AG04449 (cell line): ENCODE data around the gene SEC31A.
A peak's percentile ranks its signal among the peaks of the same experiment; 100 is the strongest.

Experiments
- CTCF ChIA-PET: fragments of 350-600 bp; formaldehyde crosslinking; extraction: SDS; loops from one replicate; lab custom pipeline; 2021; ENCODE audit warnings: antibody characterized with exemption; lab: Yijun Ruan, JAX
- POLR2A ChIA-PET: fragments of 400-600, 350-600 bp; formaldehyde crosslinking; extraction: SDS; loops from one replicate; lab custom pipeline; 2020; ENCODE audit warnings: antibody characterized with exemption, inconsistent platforms; lab: Yijun Ruan, JAX
- DNase-seq: peaks from one replicate; pipeline ENCODE4 v3.0.0-alpha.2; 2010; ENCODE audit warnings: low read depth, low spot score
- H3K4me3 ChIP-seq: 2 replicates; pipeline ENCODE4 v1.5.1; 2011; ENCODE audit warnings: low read depth, mild to moderate bottlenecking, control low read depth, low read length
- CTCF ChIP-seq: IDR thresholded peaks from one replicate; pipeline ENCODE4 v1.5.1; 2011; ENCODE audit warnings: mild to moderate bottlenecking, moderate library complexity, low read length, control low read depth, inconsistent platforms; ENCODE audit not compliant: insufficient read depth; ENCODE audit errors: missing control alignments

SEC31A gene

GRCh38 chr4:82890901-82891706 is at the start of gene SEC31A:
Gene SEC31A, minus strand, starts transcription at chr4:82891153. Its CDS starts 9,217 bp downstream, at chr4:82881936.
- CTCF ChIA-PET, result interaction anchor here (1.4 kb wide), 1 partner anchor 49 kb away, joined by 3 read pairs; no protein-coding TSS in a partner anchor
- peak within 1 kb of the TSS; percentile 89 for H3K4me3 ChIP-seq

GRCh38 chr4:82939414-82939813 is 48.5 kb upstream of the SEC31A start:
- DNase-seq, result no peak
- no peak for TF ChIP-seq CTCF
- ChIA-PET POLR2A (interaction anchor here (0.8 kb wide), 1 partner anchor 96 kb away, joined by 3 read pairs; the partner anchor contains the start of gene COPS4), CTCF (no interaction called here)
- no peak overlapping the region for H3K4me3 ChIP-seq

More at GRCh38 chr4:82890901-82891706, at the start of gene SEC31A:
- no peak for TF ChIP-seq CTCF
- POLR2A ChIA-PET, result interaction anchor here (1.0 to 1.5 kb wide), 2 partner anchors 9 to 10 kb away, joined by 4 read pairs; partner anchors contain the start of gene THAP9
- peak; percentile 60 for DNase-seq

GRCh38 chr4:82934441-82934840 is 43.5 kb upstream of the SEC31A start:
- ChIA-PET POLR2A (no interaction called here), CTCF (no interaction called here)
- H3K4me3 ChIP-seq, result no peak overlapping the region
- no peak for TF ChIP-seq CTCF
- DNase-seq, result no peak

GRCh38 chr4:82930848-82931755 is 40.1 kb upstream of the SEC31A start:
- DNase-seq, result no peak
- TF ChIP-seq CTCF, result no peak
- POLR2A ChIA-PET, result no interaction called here
- CTCF ChIA-PET, result no interaction called here
- H3K4me3 ChIP-seq, result no peak overlapping the region

- ChIA-PET POLR2A (no interaction called here), CTCF (no interaction called here)
- no peak overlapping the region for H3K4me3 ChIP-seq
- no peak for DNase-seq
- no peak for TF ChIP-seq CTCF
These were observed 30.8 kb upstream of the SEC31A start for GRCh38 chr4:82921795-82922194.
